B cell (primary cell): Measurements from ENCODE around the gene COL19A1. TPM values are rescaled to one million over a fixed set of nuclear protein-coding genes. Genes with fewer than 3 reads are reported as not detected.

Experiments used
- ATAC-seq: fragments of 200-7000 bp; cut with Tn5 transposase; one replicate; pipeline ENCODE4 v1.10.0; 2021; ENCODE audit warnings: low read depth, mild to moderate bottlenecking, moderate number of reproducible peaks, moderate library complexity
- CTCF ChIA-PET: fragments of 350-600 bp; sonication (Branson Sonifier 250); formaldehyde crosslinking; loops from one replicate; lab custom pipeline; 2021; ENCODE audit warnings: antibody characterized with exemption, inconsistent platforms; lab: Charles Lee
- POLR2A ChIA-PET: fragments of 350-600 bp; sonication (Branson Sonifier 250); formaldehyde crosslinking; loops from one replicate; lab custom pipeline; 2021; ENCODE audit warnings: antibody characterized with exemption; lab: Charles Lee
- DNase-seq: peaks from one replicate; pipeline ENCODE4 v3.0.0; 2013
- H2AFZ ChIP-seq: 2 replicates; pipeline ENCODE4 v1.6.1; 2012; ENCODE audit warnings: mild to moderate bottlenecking, low read depth, low read length; ENCODE audit not compliant: insufficient read depth, poor library complexity, severe bottlenecking
- H3K27ac ChIP-seq, 2 donors: 1 replicate in 1 of 2; 2 replicates in 1 of 2; pipeline ENCODE4 v1.5.1; 2012 to 2013; ENCODE audit warnings: low read length in 2 of 2, mild to moderate bottlenecking in 2 of 2, moderate library complexity in 1 of 2
- H3K27me3 ChIP-seq, 4 experiments: fragments of 200-600 bp in 1 of 4; sonication (generic) in 1 of 4; replicated peaks in 1 of 4; 1 replicate in 2 of 4; 2 replicates in 2 of 4; pipeline versions ENCODE4 v1.6.1 to v1.7.0; 2013 to 2016; ENCODE audit warnings: low read length in 3 of 4, mild to moderate bottlenecking in 2 of 4, mixed read lengths in 1 of 4, moderate library complexity in 1 of 4; ENCODE audit not compliant: insufficient read depth in 4 of 4, control insufficient read depth in 3 of 4; ENCODE audit errors: control extremely low read depth in 1 of 4
- H3K36me3 ChIP-seq, 2 experiments: replicated peaks in 1 of 2; 1 replicate in 1 of 2; 2 replicates in 1 of 2; pipeline versions ENCODE4 v1.6.1 to v1.7.1; 2013; ENCODE audit warnings: low read length in 1 of 2; ENCODE audit not compliant: insufficient read depth in 2 of 2, control insufficient read depth in 1 of 2; ENCODE audit errors: control extremely low read depth in 1 of 2, extremely low read depth in 1 of 2
- H3K4me1 ChIP-seq, 2 donors: fragments of 200-600 bp in 1 of 2; sonication (generic) in 1 of 2; 1 replicate in 1 of 2; 2 replicates in 1 of 2; pipeline versions ENCODE4 v1.5.1 to v1.6.1; 2013 to 2017; ENCODE audit warnings: low read length in 2 of 2; ENCODE audit not compliant: control insufficient read depth in 2 of 2, insufficient read depth in 2 of 2
- H3K4me2 ChIP-seq: replicated peaks from 2 replicates; pipeline ENCODE3; 2012; ENCODE audit warnings: mild to moderate bottlenecking, low read depth, low read length; ENCODE audit not compliant: poor library complexity, severe bottlenecking
- H3K4me3 ChIP-seq, 5 experiments: fragments of 200-600 bp in 1 of 5; sonication (generic) in 1 of 5; 1 replicate in 3 of 5; 2 replicates in 2 of 5; pipeline versions ENCODE4 v1.5.1 to v1.7.0; 2011 to 2016; ENCODE audit warnings: low read length in 4 of 5, mild to moderate bottlenecking in 4 of 5, low read depth in 2 of 5, control low read depth in 1 of 5, moderate library complexity in 1 of 5; ENCODE audit not compliant: insufficient read depth in 1 of 5; ENCODE audit errors: control extremely low read depth in 1 of 5, extremely low read depth in 1 of 5
- H3K79me2 ChIP-seq: fragments of 200-600 bp; sonication (generic); one replicate; pipeline ENCODE4 v1.6.0; 2016; ENCODE audit warnings: low read length; ENCODE audit not compliant: control insufficient read depth, insufficient read depth
- H3K9ac ChIP-seq: fragments of 200-600 bp; sonication (generic); 2 replicates; pipeline ENCODE4 v1.6.1; 2017; ENCODE audit warnings: mild to moderate bottlenecking, low read length, moderate library complexity
- H3K9me3 ChIP-seq, 3 donors: one replicate each; pipeline versions ENCODE4 v1.6.1 to v1.7.1; 2013; ENCODE audit warnings: low read length in 2 of 3; ENCODE audit not compliant: control insufficient read depth in 2 of 3, insufficient read depth in 1 of 3; ENCODE audit errors: control extremely low read depth in 1 of 3
- H4K20me1 ChIP-seq: 2 replicates; pipeline ENCODE4 v1.6.0; 2012; ENCODE audit warnings: mild to moderate bottlenecking, low read length; ENCODE audit not compliant: insufficient read depth, control insufficient read depth, poor library complexity, severe bottlenecking
- H3K27ac Mint-ChIP-seq: one replicate; pipeline ENCODE4 v1.8.0; 2021; ENCODE audit warnings: mixed read lengths
- H3K27me3 Mint-ChIP-seq: one replicate; pipeline ENCODE4 v1.8.0; 2021; ENCODE audit warnings: mixed read lengths
- H3K4me1 Mint-ChIP-seq: one replicate; pipeline ENCODE4 v1.8.0; 2021; ENCODE audit warnings: mixed read lengths
- H3K4me3 Mint-ChIP-seq: one replicate; pipeline ENCODE4 v1.8.0; 2021; ENCODE audit warnings: mixed read lengths
- H3K9me3 Mint-ChIP-seq: one replicate; pipeline ENCODE4 v1.8.0; 2022; ENCODE audit warnings: mixed read lengths; ENCODE audit not compliant: insufficient read depth
- CTCF ChIP-seq: fragments of 200-600 bp; IDR thresholded peaks from one replicate; pipeline ENCODE4 v1.8.0; 2022; ENCODE audit warnings: antibody characterized with exemption, mild to moderate bottlenecking
- EZH2 ChIP-seq: IDR thresholded peaks from 2 replicates; pipeline ENCODE4 v1.6.1; 2012; ENCODE audit warnings: borderline replicate concordance, low read depth, mild to moderate bottlenecking, moderate library complexity, low read length; ENCODE audit not compliant: insufficient read depth, poor library complexity, severe bottlenecking
- WGBS: methylation state at CpG from one replicate; pipeline ENCODE4 v1.1.5; 2013; ENCODE audit warnings: missing lambda C conversion rate; ENCODE audit not compliant: insufficient coverage; 5-methylcytosine and 5-hydroxymethylcytosine counted together
- intact Hi-C: fragments of 100-400 bp; cut with micrococcal nuclease; formaldehyde crosslinking; loops from one replicate; pipeline ENCODE4 v1.10.0; 2022
- polyA plus RNA-seq: library from polyadenylated mRNA; depleted of rRNA; stranded (reverse); fragments of >200 nt; gene quantifications from 2 replicates; pipeline ENCODE4 v1.2.3, GENCODE V29; 2012
- total RNA-seq, 2 donors: library from RNA; stranded (reverse); fragments of 120-200 nt in 1 of 2; gene quantifications; 1 replicate in 1 of 2; 2 replicates in 1 of 2; pipeline versions ENCODE4 v1.2.3 to v1.2.4, GENCODE V29; 2013 to 2022

Gene COL19A1
- total and polyA plus RNA-seq, 2 donors (not counting 1 experiment from before 2014, with no cell fraction given), result 14.6 to 61.4 TPM

DNA sequence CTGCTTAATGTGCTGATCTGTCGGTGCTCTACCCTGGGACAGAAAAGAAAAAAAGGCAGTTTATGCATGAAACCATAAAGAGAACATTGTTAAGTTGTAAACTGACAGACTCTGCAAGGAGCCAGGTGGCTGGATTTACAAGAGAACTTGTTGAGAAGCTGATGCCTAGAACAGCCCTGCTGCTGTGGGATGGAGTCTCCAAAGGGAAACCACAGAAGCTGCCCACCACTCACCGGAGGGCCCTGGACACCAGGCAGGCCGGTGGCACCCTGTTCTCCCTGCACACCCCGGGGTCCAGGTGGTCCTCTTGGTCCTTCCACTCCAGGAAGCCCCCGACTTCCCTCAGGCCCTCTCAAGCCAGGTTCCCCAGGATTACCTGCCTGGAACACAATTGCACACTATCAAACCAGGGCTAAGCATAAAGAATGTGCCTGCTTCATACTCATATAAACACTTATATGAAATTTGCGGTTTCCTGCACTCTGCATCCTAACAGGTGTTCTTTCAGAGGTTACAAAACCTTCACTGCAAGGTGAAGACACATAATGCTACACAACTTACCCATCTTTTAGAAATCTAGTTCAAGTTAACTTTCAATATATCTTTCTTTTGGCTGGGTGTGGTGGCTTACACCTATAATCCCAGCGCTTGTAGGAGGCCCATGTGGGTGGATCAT lies 368.3 kb downstream of the COL19A1 start:
- no peak overlapping the region for H2AFZ ChIP-seq
- H3K27me3 ChIP-seq, result no peaks in the 10 kb centered on the region
- Mint-ChIP-seq H3K27ac (no peak overlapping the region), H3K4me3 (no peak overlapping the region), H3K4me1 (no peaks in the 10 kb centered on the region), H3K27me3 (peaks cover 9% of the 10 kb centered on the region), H3K9me3 (no peaks in the 10 kb centered on the region)
- no peak overlapping the region for H3K9ac ChIP-seq
- DNase-seq, result no peak
- H3K9me3 ChIP-seq, result no peaks in the 10 kb centered on the region
- no peaks in the 10 kb centered on the region for H3K4me1 ChIP-seq
- POLR2A ChIA-PET, result no interaction called here
- WGBS, result 88% methylated on average over 5 of the region's 7 CpGs
- no peak for ATAC-seq
- H3K27ac ChIP-seq, result no peak overlapping the region
- H3K36me3 ChIP-seq, result no peaks in the 10 kb centered on the region
- CTCF ChIA-PET, result no interaction called here
- no peak overlapping the region for H3K4me3 ChIP-seq
- no peak overlapping the region for H3K4me2 ChIP-seq
- no peaks in the 10 kb centered on the region for H3K79me2 ChIP-seq
- intact Hi-C loops, result no loop called here
- TF ChIP-seq CTCF, result no peak
- TF ChIP-seq EZH2, result no peak
- no peaks in the 10 kb centered on the region for H4K20me1 ChIP-seq

GRCh38 chr6:70236343-70236742 lies 370.0 kb downstream of the COL19A1 start:
- Histone ChIP-seq H2AFZ (no peak overlapping the region), H3K4me2 (no peak overlapping the region), H3K36me3 (no peaks in the 10 kb centered on the region), H4K20me1 (no peaks in the 10 kb centered on the region), H3K9ac (no peak overlapping the region), H3K4me1 (no peaks in the 10 kb centered on the region), H3K27ac (no peak overlapping the region), H3K79me2 (no peaks in the 10 kb centered on the region), H3K27me3 (no peaks in the 10 kb centered on the region), H3K9me3 (no peaks in the 10 kb centered on the region), H3K4me3 (no peak overlapping the region)
- ATAC-seq, result no peak
- TF ChIP-seq CTCF, result no peak
- no peak for TF ChIP-seq EZH2
- Mint-ChIP-seq H3K27me3 (peaks cover 9% of the 10 kb centered on the region), H3K27ac (no peak overlapping the region), H3K9me3 (no peaks in the 10 kb centered on the region), H3K4me3 (no peak overlapping the region), H3K4me1 (no peaks in the 10 kb centered on the region)
- no peak for DNase-seq
- ChIA-PET POLR2A (no interaction called here), CTCF (no interaction called here)
- intact Hi-C loops, result no loop called here
- no CpG with 5 or more reads among the region's 3 CpGs for WGBS
